ENCODE data around the gene ASB14.
"Not testable (repeated sequence)": the region's sequence is repeated elsewhere in the genome, so short reads cannot be mapped to it uniquely, and the experiment has no call there.

The ASB14 gene

GRCh38 chr3:57292159-57292896 is at the start of gene ASB14:
TSS of gene ASB14 (minus strand) at chr3:57292685. CDS start at chr3:57292033, 652 bp downstream.
- no peak for DNase-seq (ENCODE audit: low read depth in 2 of 2)

- DNase-seq (ENCODE audit: low read depth in 2 of 2): not testable (repeated sequence)
Observed at GRCh38 chr3:57339071-57339642, 46.7 kb upstream of the ASB14 start.

GRCh38 chr3:57338272-57339070 is 46.0 kb upstream of the ASB14 start:
- DNase-seq (ENCODE audit: low read depth in 2 of 2): not testable (repeated sequence)

GRCh38 chr3:57335283-57335938 is 42.9 kb upstream of the ASB14 start:
- DNase-seq (ENCODE audit: low read depth in 2 of 2): no peak

GRCh38 chr3:57331078-57331610 is 38.7 kb upstream of the ASB14 start:
- DNase-seq (ENCODE audit: low read depth in 2 of 2): no peak

GRCh38 chr3:57326498-57326897 is 34.0 kb upstream of the ASB14 start:
- not testable (repeated sequence) for DNase-seq (ENCODE audit: low read depth in 2 of 2)

- DNase-seq (ENCODE audit: low read depth in 2 of 2): no peak
Observed at GRCh38 chr3:57314204-57314603, 21.7 kb upstream of the ASB14 start.

- no peak for DNase-seq (ENCODE audit: low read depth in 2 of 2)
Observed at GRCh38 chr3:57309769-57310360, 17.4 kb upstream of the ASB14 start.

- DNase-seq (ENCODE audit: low read depth in 2 of 2): not testable (repeated sequence)
Observed at GRCh38 chr3:57303520-57303919, 11.0 kb upstream of the ASB14 start.

- peak in 1 of 2 donors; percentile 5 for DNase-seq (ENCODE audit: low read depth in 2 of 2)
Observed at GRCh38 chr3:57298041-57298440, 5.6 kb upstream of the ASB14 start.

- DNase-seq (ENCODE audit: low read depth in 2 of 2): no peak
Observed at GRCh38 chr3:57292897-57293526, 527 bp upstream of the ASB14 start.

- no peak for DNase-seq (ENCODE audit: low read depth in 2 of 2)
Observed at GRCh38 chr3:57288403-57288802, 4.1 kb downstream of the ASB14 start.

GRCh38 chr3:57287205-57287604 is 5.3 kb downstream of the ASB14 start:
- no peak for DNase-seq (ENCODE audit: low read depth in 2 of 2)

GRCh38 chr3:57283334-57283733 is 9.2 kb downstream of the ASB14 start:
- DNase-seq (ENCODE audit: low read depth in 2 of 2): no peak

- DNase-seq (ENCODE audit: low read depth in 2 of 2): no peak
Observed at GRCh38 chr3:57281715-57282114, 10.8 kb downstream of the ASB14 start.

- DNase-seq (ENCODE audit: low read depth in 2 of 2): no peak
Observed at GRCh38 chr3:57279685-57280084, 12.8 kb downstream of the ASB14 start.

- DNase-seq (ENCODE audit: low read depth in 2 of 2): no peak
Observed at GRCh38 chr3:57278237-57278636, 14.2 kb downstream of the ASB14 start.

- DNase-seq (ENCODE audit: low read depth in 2 of 2): no peak
Observed at GRCh38 chr3:57275393-57275792, 17.1 kb downstream of the ASB14 start.

- no peak for DNase-seq (ENCODE audit: low read depth in 2 of 2)
Observed at GRCh38 chr3:57274845-57275244, 17.6 kb downstream of the ASB14 start.

- DNase-seq (ENCODE audit: low read depth in 2 of 2): no peak
Observed at GRCh38 chr3:57268416-57268815, 24.1 kb downstream of the ASB14 start.

- no peak for DNase-seq (ENCODE audit: low read depth in 2 of 2)
Observed at GRCh38 chr3:57261929-57262328, 30.6 kb downstream of the ASB14 start.
